Peyer's patch (tissue), 4 donors: ENCODE measurements around the gene ACOT7. TPM values are rescaled to one million over a fixed set of nuclear protein-coding genes. Genes with fewer than 3 reads are reported as not detected.
A peak's percentile ranks its signal among the peaks of the same experiment; 100 is the strongest.

Experiments
- DNase-seq, 3 donors: peaks; one replicate each; pipeline ENCODE4 v3.0.0-alpha.2; 2017 to 2019
- H3K27ac ChIP-seq, 4 donors: fragments of 200-600 bp; sonication (generic); one replicate each; pipeline ENCODE4 v1.5.1; 2016 to 2019
- H3K27me3 ChIP-seq, 2 donors: fragments of 200-600 bp; sonication (generic); one replicate each; pipeline ENCODE4 v1.5.1; 2019
- H3K36me3 ChIP-seq, 3 donors: fragments of 200-600 bp; sonication (generic); one replicate each; pipeline ENCODE4 v1.5.1; 2016 to 2019
- H3K4me1 ChIP-seq, 4 donors: fragments of 200-600 bp; sonication (generic); one replicate each; pipeline ENCODE4 v1.5.1; 2016 to 2019
- H3K4me3 ChIP-seq, 4 donors: fragments of 200-600 bp; sonication (generic); 1 replicate in 3 of 4; 2 replicates in 1 of 4; pipeline ENCODE4 v1.5.1; 2016 to 2019; ENCODE audit warnings: mild to moderate bottlenecking in 1 of 4
- H3K9me3 ChIP-seq, 4 donors: fragments of 200-600 bp; sonication (generic); one replicate each; pipeline ENCODE4 v1.5.1; 2016 to 2019; ENCODE audit warnings: mild to moderate bottlenecking in 1 of 4
- POLR2A ChIP-seq, 2 donors: fragments of 450-650 bp; IDR thresholded peaks; one replicate each; pipeline ENCODE4 v1.5.1; 2017; ENCODE audit warnings: antibody characterized with exemption in 2 of 2, mild to moderate bottlenecking in 2 of 2, moderate library complexity in 2 of 2
- total RNA-seq, 4 donors: library from RNA; depleted of rRNA; stranded (reverse); fragments of >200 nt; gene quantifications; one replicate each; pipeline ENCODE4 v1.1.0, GENCODE V29; 2016
- TF ChIP-seq, protein P1 (sequence below), 6 experiments: fragments of 450-650 bp in 4 of 6; fragments of 200-600 bp in 2 of 6; sonication (generic) in 1 of 6; IDR thresholded peaks; one replicate each; pipeline ENCODE4 v1.5.1; 2017 to 2019; ENCODE audit warnings: antibody characterized with exemption in 6 of 6, mild to moderate bottlenecking in 3 of 6, moderate library complexity in 1 of 6

The ACOT7 gene
- total RNA-seq, 4 donors from 2014 or later: 38.4 to 93.2 (median 67.1) TPM

DNA sequence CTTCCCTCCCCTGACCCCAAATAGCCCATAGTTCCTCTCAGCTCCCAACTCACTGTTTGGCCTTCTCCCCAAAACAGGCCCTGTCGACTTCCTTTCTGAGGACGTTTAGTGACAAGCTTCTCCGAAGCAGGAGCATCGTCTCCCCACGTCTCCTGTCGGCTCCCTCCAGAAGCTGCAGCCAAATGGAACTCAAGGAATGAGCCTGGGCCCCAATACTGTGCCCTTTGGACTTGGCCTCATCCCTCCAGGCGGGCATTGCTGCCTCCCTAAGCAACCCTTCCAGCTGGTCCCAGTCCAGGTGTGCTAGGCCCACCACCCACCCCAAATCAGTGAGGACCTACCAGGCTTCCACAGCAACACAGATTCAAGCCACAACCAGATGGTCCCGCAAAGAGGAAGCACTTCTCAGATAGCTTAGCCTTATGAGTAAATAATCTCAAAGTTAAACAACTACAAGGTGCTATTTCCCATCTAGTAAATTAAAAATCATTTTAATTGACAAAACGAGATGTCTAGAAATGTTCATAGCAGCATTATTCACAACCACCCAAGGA lies 33.0 kb downstream of the ACOT7 start:
- DNase-seq: peak in 1 of 3 donors; percentile 67
- TF ChIP-seq, protein P1, sequence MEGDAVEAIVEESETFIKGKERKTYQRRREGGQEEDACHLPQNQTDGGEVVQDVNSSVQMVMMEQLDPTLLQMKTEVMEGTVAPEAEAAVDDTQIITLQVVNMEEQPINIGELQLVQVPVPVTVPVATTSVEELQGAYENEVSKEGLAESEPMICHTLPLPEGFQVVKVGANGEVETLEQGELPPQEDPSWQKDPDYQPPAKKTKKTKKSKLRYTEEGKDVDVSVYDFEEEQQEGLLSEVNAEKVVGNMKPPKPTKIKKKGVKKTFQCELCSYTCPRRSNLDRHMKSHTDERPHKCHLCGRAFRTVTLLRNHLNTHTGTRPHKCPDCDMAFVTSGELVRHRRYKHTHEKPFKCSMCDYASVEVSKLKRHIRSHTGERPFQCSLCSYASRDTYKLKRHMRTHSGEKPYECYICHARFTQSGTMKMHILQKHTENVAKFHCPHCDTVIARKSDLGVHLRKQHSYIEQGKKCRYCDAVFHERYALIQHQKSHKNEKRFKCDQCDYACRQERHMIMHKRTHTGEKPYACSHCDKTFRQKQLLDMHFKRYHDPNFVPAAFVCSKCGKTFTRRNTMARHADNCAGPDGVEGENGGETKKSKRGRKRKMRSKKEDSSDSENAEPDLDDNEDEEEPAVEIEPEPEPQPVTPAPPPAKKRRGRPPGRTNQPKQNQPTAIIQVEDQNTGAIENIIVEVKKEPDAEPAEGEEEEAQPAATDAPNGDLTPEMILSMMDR (IDR thresholded peaks at IDR 0.05): no peak
- TF ChIP-seq POLR2A (IDR thresholded peaks at IDR 0.05): no peak
- H3K27me3 ChIP-seq: no peaks in the 10 kb centered on the region
- peak overlapping the region in 2 of 4 donors; percentile 28 to 47 for H3K4me3 ChIP-seq
- H3K36me3 ChIP-seq: no peaks in the 10 kb centered on the region
- peaks cover 18 to 73% (median 24%) of the 10 kb centered on the region in 4 donors for H3K4me1 ChIP-seq
- no peaks in the 10 kb centered on the region for H3K9me3 ChIP-seq
- H3K27ac ChIP-seq: peak overlapping the region; percentile 75 to 92 (median 84)

DNA sequence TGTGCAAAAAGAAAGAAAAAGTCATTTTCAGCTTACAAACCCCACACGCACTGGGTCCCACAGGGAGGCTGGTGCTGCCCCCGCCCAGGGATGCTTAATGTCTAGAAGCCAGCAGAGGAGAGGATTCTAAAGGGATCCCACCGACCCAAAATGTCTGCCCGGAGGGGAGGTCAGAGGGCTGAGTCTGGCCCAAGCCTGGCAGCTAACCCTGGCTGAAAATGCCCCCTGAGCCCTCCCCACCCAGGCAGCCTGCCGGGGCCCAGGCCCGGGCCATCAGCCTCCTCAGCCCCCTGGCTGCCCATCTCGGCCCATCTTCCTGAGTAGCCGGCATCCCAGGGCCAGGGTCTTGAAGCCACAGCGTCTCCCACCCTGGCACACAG lies 33.5 kb downstream of the ACOT7 start:
- DNase-seq: peak in 1 of 3 donors; percentile 48
- Histone ChIP-seq H3K27ac (peak overlapping the region; percentile 75 to 92 (median 84)), H3K27me3 (no peaks in the 10 kb centered on the region), H3K4me3 (peak overlapping the region in 2 of 4 donors; percentile 28 to 47), H3K9me3 (no peaks in the 10 kb centered on the region), H3K36me3 (no peaks in the 10 kb centered on the region), H3K4me1 (peaks cover 19 to 78% (median 24%) of the 10 kb centered on the region in 4 donors)
- no peak for TF ChIP-seq POLR2A (IDR thresholded peaks at IDR 0.05)
- TF ChIP-seq, protein P1 (IDR thresholded peaks at IDR 0.05): no peak

DNA sequence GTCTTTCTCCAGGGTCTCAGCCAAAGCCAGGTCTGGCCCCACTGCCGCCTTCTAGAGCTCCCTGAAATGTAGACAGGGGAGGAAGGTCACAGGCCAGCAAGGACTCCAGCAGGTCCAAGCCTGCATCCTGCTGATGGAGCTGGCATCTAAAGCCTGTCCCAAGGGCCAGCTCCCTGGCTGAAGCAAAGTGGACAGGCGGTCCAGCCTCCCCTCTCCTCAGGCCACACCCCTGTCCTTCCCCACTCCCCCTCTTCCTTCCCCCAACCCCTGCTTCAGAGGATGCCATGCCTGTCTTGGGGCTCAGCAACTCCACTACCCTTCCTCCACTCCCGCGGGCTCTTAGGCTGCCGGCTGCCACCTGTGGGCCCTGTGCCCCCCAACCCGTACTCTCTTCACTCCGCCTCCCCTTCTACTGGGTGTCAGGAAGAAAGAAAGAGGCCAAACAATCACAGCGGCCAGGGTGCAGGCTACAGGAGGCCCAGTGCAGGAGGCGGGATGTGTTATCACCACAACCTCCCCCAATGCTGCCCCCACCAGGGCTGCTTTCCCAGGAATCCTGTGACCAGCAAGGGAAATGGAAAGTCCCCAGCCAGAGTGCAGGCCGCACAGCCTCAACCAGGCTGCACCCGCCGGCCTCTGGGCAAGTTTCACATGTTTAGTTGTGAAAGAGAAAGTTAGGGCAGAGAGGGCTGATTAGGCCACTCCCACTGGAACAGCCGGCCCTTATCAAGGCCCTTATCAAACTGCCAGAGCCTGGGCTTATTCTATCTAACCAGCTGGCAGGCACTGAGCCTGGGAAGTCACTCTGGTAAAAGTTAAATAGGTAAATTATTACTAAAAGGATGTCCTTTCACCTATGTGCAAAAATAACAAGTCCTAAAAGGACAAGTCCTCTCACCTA lies 34.1 kb downstream of the ACOT7 start:
- TF ChIP-seq POLR2A (IDR thresholded peaks at IDR 0.05): peak; percentile 76 to 92
- TF ChIP-seq, protein P1 (IDR thresholded peaks at IDR 0.05): no peak
- Histone ChIP-seq H3K27me3 (no peaks in the 10 kb centered on the region), H3K4me1 (peaks cover 21 to 84% (median 24%) of the 10 kb centered on the region in 4 donors), H3K27ac (peak overlapping the region; percentile 75 to 92 (median 84)), H3K4me3 (peak overlapping the region in 3 of 4 donors; percentile 9 to 47 (median 28)), H3K9me3 (no peaks in the 10 kb centered on the region), H3K36me3 (no peaks in the 10 kb centered on the region)
- DNase-seq: peak; percentile 61 to 92 (median 89)

DNA sequence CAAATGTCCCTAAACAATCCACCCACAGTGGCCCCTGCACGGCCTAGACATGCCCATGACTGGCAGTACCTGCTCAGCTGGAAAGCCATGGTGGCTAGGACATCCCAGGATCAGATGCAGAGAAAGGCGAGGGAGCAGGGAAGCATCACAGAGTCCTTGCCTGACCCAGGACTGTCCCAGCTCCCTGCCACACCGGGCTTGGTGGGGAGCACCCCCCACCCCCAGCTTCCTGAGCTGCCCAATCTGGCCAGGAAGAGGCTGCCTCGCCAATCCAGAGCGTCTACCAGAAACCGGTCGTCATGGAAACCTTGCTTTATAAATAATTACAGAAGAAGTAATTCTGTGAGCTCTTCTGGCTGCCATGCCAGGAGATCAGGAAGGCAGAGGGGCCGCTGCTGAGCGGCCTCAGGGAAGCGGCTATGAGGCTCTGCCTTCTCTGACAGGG lies 34.8 kb downstream of the ACOT7 start:
- TF ChIP-seq, protein P1 (IDR thresholded peaks at IDR 0.05): no peak
- TF ChIP-seq POLR2A (IDR thresholded peaks at IDR 0.05): no peak
- peaks cover 21 to 88% (median 24%) of the 10 kb centered on the region in 4 donors for H3K4me1 ChIP-seq
- H3K4me3 ChIP-seq: peak overlapping the region in 3 of 4 donors; percentile 9 to 40 (median 28)
- H3K36me3 ChIP-seq: no peaks in the 10 kb centered on the region
- no peaks in the 10 kb centered on the region for H3K27me3 ChIP-seq
- H3K27ac ChIP-seq: peak overlapping the region; percentile 75 to 92 (median 84)
- no peaks in the 10 kb centered on the region for H3K9me3 ChIP-seq
- peak; percentile 29 to 70 (median 67) for DNase-seq

DNA sequence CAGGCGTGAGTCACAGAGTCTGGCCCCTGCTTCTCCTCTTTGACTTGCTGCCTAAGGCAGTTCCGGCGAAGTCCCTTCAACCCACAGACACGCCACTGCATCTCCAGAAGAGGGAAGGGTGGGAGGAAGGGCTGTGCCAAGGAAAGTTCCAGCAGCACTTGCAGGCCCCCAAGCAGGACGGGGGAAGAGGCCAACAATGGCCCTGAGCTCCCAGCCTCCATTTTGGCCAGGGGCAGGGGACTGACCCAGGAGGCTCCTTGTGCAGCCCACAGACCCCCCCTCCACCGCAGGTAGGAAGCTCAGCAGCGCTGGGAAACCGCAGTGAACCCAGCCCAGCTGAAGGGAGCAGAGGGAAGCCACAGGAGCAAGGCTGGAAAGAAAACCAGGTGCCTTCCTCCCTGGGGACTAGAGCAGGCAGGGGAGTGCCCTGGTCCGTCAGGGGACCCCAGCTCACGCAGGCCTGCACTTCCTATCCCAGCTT lies 35.4 kb downstream of the ACOT7 start:
- TF ChIP-seq, protein P1 (IDR thresholded peaks at IDR 0.05): no peak
- TF ChIP-seq POLR2A (IDR thresholded peaks at IDR 0.05): no peak
- peak overlapping the region in 2 of 4 donors; percentile 28 to 40 for H3K4me3 ChIP-seq
- peaks cover 21 to 88% (median 24%) of the 10 kb centered on the region in 4 donors for H3K4me1 ChIP-seq

More for the DNA sequence above, 35.4 kb downstream of the ACOT7 start:
- Histone ChIP-seq H3K36me3 (no peaks in the 10 kb centered on the region), H3K9me3 (no peaks in the 10 kb centered on the region), H3K27ac (peak overlapping the region; percentile 75 to 92 (median 84)), H3K27me3 (no peaks in the 10 kb centered on the region)
- DNase-seq: peak in 1 of 3 donors; percentile 59
